GM18861 (cell line): ENCODE results near the gene ACBD4.

ENCODE experiments used
- ATAC-seq: cut with Tn5 transposase; IDR thresholded peaks from one replicate; pipeline ENCODE4 v1.9.1; 2021; ENCODE audit not compliant: unreplicated experiment

Gene ACBD4

DNA sequence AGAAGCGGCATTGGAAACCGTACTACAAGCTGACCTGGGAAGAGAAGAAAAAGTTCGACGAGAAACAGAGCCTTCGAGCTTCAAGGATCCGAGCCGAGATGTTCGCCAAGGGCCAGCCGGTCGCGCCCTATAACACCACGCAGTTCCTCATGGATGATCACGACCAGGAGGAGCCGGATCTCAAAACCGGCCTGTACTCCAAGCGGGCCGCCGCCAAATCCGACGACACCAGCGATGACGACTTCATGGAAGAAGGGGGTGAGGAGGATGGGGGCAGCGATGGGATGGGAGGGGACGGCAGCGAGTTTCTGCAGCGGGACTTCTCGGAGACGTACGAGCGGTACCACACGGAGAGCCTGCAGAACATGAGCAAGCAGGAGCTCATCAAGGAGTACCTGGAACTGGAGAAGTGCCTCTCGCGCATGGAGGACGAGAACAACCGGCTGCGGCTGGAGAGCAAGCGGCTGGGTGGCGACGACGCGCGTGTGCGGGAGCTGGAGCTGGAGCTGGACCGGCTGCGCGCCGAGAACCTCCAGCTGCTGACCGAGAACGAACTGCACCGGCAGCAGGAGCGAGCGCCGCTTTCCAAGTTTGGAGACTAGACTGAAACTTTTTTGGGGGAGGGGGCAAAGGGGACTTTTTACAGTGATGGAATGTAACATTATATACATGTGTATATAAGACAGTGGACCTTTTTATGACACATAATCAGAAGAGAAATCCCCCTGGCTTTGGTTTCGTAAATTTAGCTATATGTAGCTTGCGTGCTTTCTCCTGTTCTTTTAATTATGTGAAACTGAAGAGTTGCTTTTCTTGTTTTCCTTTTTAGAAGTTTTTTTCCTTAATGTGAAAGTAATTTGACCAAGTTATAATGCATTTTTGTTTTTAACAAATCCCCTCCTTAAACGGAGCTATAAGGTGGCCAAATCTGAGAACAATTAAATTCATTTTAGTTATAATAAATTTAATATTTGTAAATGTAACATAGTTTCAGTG, 14.5 kb downstream of the ACBD4 start:
- no peak for ATAC-seq

DNA sequence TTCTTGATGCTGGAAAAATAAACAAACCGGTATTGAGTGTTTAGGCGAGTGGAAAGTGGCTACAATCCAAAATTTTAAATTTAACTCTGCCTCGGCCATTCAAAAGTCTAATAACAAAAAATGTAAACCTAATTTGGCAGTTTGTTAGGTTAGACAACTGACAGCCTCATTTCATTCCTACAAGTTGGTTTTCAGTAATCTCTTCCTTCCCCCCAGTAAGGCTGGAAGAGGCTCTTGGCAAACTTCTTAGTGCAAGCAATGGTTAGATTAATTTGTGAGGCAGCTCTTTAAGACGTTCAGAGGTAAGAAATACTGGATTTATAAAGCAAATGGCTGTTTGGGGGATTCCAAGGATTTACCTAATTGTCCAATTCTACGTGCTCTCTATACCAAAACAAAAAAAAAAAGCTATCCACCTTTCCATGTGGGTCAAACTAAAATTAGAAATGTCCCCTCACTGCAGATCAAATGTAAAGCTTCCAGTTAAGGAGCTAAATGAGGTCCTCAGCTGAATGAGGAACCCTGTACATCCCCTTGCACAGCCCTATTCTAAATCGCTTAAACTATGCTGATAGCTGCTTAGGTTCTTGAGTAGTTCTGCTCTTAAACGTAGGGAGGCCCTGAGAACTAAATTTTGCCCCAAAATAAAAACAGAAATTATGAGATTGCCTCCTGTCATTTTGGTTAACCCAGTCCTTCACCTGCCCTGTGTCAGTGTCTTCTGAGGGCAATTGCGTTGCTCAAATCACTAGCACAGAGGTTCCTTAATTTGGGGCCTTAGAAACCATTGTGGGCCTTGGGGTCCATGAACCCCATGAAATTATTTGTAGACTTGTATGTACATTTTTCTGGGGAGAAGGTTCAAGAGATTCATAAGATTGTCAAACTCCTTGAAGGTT, 15.7 kb downstream of the ACBD4 start:
- no peak for ATAC-seq

DNA sequence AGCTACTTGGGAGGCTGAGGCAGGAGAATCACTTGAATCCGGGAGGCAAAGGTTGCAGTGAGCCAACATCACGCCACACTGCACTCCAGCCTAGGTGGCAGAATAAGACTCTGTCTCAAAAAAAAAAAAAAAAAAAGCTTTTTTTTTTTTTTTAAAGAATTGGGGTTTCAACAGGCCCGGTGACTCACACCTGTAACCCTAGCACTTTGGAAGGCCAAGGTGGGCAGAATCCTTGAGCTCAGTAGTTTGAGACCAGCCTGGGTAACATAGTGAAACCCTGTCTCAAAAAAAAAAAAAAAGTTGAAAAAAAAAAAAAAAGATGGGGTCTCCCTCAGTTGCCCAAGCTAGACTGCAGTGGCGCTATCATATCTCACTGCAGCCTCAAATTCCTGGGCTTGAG, 19.5 kb downstream of the ACBD4 start:
- no peak for ATAC-seq

DNA sequence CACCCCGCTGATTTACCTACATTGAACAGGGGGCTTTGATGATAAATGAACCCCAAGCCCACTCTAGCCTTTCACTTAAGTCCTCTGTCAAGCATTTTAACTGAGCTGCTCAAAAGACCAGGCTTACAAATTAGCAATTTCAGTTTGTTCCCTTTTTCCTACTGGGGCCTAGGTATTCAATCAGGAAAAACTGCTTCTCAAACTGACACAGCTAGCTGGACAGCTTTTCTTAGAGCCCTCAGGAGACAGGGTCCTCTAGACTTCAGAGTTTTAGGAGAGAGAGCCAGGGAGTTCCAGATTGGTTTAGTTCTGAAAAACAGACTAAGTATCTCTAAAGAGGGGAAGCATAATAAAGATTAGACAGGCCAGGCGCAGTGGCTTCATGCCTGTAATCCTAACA, 20.0 kb downstream of the ACBD4 start:
- no peak for ATAC-seq

DNA sequence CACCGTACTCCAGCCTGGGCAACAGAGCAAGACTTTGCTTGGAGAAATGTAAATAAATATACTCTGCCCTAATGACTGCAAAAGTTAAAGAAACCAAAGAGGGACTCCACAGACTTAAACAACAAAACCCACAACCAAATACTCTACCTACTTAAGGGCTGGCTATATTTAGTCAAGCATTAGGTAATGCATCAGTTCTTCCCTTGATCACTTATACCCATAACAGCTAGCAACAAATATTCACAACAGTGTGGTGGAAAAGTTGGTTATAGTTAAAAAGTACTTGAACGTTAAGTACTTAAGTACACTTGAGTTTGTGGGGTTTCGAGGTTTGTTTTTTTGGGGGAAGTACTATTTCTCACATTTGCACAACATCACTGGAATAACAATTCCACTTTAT, 20.8 kb downstream of the ACBD4 start:
- ATAC-seq = no peak

DNA sequence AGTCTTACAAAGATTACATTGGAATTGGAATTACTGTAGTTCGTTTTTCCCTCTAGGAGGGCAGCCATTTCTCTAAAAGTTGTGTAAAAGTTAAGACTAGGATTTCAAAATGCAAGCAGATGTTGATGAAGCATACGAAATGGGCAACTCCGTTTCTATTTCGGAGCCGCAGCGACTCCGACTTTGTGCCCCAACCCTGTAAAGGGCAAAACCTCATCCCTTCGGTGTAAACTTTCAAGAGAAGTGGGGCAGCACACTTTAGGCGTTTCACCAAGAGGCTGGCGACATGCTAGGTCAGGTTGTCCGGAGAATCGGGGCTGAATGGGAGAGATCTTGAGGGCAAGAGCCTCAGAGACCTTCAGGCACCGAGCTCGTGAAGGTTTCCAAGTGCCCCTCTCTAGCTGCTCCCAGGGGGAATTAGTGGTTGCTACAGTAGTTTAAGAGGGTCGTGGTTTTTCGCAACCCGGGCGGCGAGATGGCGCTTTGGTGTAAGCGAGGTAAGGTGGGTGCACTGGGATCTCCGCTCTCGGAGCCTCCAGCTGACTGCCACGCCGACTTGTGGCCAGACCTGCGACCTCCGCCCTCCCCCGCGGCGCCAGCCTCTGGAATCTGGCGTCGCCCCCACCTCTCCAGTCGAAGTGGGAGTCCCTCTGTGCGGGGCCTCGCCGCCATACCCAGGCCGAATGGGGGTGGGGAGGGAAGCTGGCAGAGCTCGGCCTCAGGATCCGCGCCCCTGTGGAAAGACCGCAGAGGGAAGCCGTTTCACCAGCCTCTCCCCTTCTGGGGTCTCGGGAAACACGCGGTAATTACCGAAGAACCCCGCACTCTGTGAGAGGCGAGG, 25.2 kb downstream of the ACBD4 start:
- peak; percentile 15 for ATAC-seq

DNA sequence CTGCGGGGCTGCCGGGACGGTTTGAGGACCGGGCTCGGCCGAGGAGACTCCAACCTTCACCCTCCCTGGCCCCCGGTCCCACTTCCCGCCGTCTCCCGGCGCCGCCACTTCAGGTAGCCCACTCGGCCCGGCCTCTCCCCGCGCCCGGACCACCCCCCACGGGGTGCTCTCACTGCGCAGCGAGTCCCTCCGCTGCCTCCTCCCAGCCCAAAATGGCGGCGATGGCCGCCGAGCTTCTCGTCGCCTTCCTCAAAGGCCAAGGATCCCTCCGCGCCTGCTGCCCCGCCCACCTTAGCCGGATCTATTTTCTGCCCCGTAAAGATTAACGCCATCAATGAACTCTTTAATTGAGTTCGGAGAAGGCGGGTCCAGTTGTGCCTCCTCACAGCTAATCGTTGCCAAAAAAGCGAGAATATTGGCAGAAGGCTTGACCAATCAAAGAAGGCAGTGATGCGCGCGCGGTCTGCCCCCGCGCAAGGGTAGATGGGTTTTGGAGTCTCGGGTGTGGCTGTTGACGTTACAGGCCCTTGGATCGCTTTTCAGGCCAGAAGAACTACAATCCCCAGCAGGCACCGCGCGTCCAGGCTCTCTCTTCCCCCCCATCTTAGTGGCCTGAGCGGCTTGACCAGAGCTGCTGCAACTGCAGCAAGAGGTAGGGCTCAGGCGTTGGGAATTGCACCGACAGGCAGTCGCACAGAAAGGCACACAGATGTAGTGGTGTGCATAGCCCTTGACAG, 26.0 kb downstream of the ACBD4 start, which contains the start of gene HEXIM2:
HEXIM2 (plus strand) TSS at position 588 of the 737 bp plus-strand sequence. CDS start 919 bp downstream, outside the sequence.
- peak; percentile 92 for ATAC-seq

DNA sequence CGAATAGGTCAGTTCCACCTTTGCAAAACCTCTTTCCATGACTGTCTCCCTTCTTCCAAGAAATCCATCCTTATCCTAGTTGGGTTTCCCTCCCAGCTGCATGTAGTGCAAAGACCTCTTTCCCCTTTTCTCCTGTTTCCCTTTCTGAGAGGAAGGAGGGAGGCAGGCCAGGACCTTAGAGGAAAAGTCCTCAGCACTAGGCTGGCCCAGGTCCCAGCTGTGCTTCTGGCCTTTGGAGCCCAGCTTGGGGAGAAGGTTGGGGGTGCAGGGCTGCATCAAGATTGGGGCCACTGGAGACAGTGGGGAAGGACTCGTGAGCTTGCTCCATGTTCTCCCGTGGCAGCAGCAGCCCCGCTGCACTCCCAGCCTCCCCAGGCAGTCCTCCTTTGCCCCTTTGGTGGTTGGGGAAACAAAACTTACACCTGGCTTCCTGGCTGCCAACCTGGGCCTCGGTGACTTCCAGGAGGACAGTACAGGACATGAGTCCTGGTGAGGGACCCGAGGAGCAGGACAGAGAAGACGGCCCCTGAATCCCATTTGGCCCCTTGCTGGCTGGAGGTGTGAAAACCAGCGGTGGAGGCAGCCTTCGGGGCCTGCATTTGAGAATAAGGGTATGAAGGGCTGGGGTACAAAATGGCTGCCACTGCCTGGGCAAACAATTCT, 26.7 kb downstream of the ACBD4 start:
- no peak for ATAC-seq

DNA sequence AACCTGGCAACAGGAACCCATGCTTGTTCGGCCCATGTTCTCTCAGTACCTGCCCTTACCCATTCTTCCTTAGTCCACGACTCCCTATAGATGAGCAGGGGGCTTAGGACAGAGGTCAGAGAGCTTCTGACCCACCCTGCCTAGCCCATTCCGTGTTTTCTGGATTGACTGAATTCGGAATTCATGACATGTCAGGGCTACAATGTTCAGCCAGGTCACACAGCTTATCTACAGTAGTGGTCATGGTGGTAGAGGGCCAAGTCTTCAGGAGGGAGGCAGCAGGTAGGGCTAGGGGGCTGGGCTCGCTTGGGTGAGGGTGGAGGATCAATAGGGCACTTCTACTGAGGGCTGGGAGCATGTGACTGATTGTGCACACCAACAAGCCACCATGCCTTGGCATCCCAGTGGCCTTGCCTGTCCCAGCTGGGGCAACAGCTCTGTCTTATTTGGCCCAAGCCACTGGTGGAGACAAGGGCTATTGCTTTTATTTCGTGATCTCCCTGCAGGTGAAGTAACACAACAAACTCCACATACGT, 29.3 kb downstream of the ACBD4 start:
- ATAC-seq = no peak

DNA sequence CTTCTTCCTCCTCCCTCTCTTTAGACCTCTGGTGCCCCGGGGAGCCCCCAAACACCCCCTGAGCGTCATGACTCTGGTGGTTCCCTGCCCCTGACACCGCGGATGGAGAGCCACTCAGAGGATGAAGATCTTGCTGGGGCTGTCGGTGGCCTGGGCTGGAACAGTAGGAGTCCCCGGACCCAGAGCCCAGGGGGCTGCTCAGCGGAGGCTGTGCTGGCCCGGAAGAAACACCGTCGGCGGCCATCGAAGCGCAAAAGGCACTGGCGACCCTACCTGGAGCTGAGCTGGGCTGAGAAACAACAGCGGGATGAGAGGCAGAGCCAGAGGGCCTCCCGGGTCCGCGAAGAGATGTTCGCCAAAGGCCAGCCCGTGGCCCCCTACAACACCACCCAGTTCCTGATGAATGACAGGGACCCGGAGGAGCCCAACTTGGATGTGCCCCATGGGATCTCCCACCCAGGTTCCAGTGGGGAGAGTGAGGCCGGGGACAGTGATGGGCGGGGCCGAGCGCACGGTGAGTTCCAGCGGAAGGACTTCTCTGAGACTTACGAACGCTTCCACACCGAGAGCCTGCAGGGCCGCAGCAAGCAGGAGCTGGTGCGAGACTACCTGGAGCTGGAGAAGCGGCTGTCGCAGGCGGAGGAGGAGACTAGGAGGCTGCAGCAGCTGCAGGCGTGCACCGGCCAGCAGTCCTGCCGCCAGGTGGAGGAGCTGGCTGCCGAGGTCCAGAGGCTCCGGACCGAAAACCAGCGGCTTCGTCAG, 33.7 kb downstream of the ACBD4 start:
- no peak for ATAC-seq

DNA sequence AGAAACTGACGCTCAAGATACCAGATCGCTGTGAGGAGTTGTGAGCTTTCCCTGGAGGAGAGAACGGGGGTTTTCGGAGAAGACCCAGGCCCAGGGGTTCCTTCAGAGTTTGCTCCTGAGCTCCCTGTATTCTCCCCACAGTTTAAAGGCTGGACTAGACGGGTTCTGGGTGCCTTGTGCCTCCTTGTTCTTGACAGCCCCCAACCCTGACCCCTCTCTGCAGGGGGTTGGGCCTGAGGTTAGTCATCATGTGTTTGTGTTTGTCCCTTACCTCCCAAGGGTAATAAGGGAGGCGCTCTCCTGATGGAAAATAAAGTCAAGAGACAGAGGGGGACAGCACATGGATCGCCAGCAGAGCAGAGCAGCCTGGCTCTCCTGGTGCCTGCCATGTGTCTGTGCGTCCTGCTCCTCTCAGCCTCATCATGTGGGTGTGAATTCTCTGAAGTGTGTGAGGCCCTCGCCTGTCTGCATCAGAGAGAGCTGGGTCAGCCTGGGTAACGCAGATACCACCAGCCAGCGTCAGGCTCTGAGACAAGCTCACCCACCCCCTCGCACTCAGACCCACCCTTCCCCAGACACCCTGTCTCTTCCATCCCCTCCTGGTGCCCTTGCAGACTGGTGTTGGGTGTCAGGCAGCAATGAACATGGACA, 34.9 kb downstream of the ACBD4 start:
- no peak for ATAC-seq

DNA sequence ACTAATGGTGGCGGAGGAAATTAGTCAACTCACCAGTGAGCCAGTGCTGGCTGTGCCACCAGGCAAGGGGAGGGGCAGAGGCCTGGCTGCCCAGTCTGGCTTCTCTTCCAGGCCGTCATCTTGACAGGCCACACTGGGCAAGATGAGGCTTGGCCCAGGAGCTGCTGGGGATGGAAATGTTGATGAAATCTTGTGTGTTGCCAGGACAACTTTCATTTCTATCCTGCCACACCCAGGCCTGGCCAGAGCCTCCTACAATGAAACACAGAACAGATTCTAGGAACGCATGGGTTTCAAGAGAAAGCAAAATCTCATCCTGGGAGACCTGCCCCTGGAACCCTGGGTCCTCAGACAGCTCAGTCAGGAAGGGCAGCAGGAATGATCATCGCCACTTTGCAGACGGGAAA, 35.4 kb downstream of the ACBD4 start:
- no peak for ATAC-seq

DNA sequence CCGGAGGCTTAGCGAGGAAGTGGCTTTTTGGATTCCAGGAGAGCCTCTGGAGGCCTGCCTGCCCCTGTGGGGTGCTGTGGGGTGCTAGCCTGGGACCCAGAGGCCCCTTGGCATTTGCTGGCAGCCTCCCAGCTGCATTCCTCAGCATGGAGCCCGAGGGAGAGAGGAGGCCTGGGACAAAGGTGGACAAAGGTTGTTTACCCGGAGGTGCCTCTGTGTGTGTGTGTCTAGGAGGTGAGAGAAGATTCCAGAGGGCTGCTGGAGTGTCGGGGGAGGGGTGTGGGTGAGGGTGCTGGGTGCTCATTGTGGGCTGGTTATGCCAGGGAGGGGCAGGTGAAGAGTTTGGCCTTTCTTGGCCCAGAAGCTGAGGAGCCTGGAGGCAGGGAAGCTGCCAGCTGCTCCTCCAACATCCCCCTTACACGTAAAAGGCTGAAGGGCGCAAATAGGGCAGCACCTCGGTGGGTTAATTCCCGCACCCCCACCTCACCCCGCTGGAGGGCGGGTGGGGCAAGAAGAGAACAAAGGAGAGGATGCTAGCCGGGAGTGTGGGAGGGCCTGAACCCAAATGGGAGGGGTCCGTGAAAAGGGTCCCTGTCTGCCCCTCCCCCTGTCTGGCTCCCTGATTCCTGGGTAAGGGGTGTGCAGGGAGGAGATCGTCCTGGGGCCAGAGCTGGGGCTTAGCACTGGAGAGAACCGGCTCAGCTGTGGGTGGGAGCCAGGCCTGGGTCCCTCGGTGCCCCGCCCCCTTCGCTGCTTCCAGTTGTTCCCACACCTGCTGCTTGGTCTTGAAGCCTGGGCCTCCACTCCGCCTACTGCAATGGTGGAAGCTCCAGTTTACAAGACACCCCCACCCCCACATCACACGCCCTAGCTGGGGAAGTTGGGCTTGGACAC, 36.1 kb downstream of the ACBD4 start:
- ATAC-seq = no peak

DNA sequence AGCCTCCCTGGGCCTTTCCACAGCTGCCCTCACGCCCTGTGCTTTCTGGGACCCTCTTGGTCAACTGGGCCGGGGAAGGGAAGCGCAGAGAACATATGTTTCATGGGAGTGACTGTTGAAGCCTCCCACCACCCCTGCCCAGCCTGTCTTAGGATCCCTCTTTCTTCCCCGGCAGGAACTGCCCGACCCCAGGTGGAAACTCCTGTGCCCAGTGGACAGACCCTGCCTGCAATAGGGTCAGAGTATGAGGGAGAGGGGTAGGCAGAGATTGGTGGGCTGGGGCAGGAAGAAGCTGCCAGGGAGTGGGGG, 36.7 kb downstream of the ACBD4 start:
- no peak for ATAC-seq

DNA sequence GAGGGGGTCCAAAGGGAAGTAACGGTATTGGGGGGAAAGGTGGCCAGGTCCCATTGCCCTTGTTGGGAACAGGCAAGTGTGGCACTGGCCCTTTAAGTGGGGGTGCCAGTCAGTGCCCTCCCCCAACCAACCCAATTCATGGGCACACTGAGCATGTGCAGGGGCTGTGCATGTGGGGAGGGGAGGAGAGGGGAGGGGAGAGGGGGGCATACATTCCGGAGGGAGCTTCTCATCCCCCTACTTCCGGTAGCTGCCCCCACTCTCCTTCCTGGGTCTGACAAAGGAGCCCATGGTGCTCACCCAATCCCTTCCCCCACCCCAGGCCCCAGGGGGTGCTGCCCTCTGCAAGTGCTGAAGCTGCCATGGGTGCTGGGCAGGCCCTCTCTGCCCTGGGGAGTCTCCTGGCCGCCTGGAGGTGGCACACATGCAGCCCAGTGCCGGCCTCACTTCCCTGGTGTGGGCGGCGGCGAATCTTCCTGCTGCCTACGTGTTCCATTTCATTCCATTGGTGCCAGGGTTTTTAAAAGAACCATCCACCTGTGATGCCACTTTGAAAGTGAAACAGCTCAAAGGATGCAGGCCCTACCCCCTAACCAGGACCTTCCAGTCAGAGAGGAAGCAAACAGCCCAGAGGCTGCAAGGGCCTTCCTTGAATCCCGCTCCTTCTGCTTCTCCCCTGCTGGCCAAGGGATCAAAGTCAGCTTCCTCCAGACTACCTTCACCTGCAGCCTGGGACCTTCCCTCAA, 37.2 kb downstream of the ACBD4 start:
- ATAC-seq = no peak

DNA sequence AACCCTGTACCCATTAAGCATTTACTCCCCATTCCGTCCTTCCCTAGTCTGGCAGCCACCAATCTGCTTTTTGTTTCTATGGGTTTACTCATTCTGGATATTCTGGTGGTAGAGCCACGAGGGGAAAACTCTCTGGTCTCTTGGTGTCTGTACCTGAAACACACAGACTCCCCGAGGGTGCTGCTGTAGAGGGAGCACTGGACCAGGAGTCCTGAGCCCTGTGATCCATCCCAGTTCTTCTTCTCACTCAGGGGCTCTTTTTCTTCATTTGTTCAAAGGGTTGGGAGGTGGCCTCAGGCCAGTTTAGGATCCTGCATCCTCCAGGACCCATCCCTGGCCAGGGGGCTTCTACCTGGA, 40.2 kb downstream of the ACBD4 start:
- no peak for ATAC-seq

DNA sequence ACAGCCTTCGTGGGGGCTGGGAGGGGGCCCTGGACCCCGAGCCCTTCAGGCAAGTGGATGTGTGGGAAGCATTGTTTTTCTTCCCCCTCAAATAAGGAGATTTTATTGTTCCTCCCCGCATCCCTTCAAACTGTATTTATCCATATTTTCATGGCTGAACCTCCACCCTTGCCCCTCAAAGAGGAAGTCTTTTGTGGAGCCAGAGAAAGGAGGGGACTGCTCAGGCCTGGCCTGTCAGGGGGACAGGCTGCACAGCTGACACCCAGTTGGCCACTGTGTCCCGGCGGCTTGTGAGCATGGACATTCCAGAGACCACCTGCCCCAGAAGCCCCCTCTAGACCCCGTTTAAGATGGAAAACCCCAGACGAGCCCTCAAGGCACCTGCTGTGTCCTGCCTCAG, 42.1 kb downstream of the ACBD4 start:
- no peak for ATAC-seq
